Liver (tissue), 9 donors: ENCODE data around the gene ACP7. TPM values are rescaled to one million over a fixed set of nuclear protein-coding genes. Genes with fewer than 3 reads are reported as not detected.
A peak's percentile ranks its signal among the peaks of the same experiment; 100 is the strongest.

Source experiments
- DNase-seq: peaks from one replicate; pipeline ENCODE4 v3.0.0-alpha.2; 2017; ENCODE audit warnings: low spot score
- H3K27ac ChIP-seq, 2 donors: one replicate each; pipeline ENCODE4 v1.7.0; 2013; ENCODE audit warnings: inconsistent platforms in 2 of 2, low read length in 2 of 2, control low read depth in 1 of 2, low read depth in 1 of 2, mild to moderate bottlenecking in 1 of 2
- H3K27me3 ChIP-seq, 4 donors: one replicate each; pipeline versions ENCODE4 v1.6.1 to v1.7.0; 2013; ENCODE audit warnings: low read length in 3 of 4, inconsistent platforms in 1 of 4, mild to moderate bottlenecking in 1 of 4, moderate library complexity in 1 of 4; ENCODE audit not compliant: control insufficient read depth in 4 of 4, insufficient read depth in 4 of 4
- H3K36me3 ChIP-seq, 4 donors: one replicate each; pipeline versions ENCODE4 v1.6.1 to v1.7.0; 2013; ENCODE audit warnings: low read length in 3 of 4, mild to moderate bottlenecking in 3 of 4, low read depth in 1 of 4, moderate library complexity in 1 of 4; ENCODE audit not compliant: control insufficient read depth in 4 of 4, insufficient read depth in 3 of 4
- H3K4me1 ChIP-seq, 4 donors: one replicate each; pipeline versions ENCODE4 v1.6.1 to v1.7.0; 2013; ENCODE audit warnings: low read length in 3 of 4, mild to moderate bottlenecking in 3 of 4, moderate library complexity in 1 of 4; ENCODE audit not compliant: control insufficient read depth in 4 of 4, insufficient read depth in 4 of 4
- H3K4me3 ChIP-seq, 3 donors: one replicate each; pipeline versions ENCODE4 v1.6.1 to v1.7.0; 2013; ENCODE audit warnings: low read length in 3 of 3, control low read depth in 1 of 3, low read depth in 1 of 3, mild to moderate bottlenecking in 1 of 3
- H3K9ac ChIP-seq, 2 donors: one replicate each; pipeline ENCODE4 v1.7.0; 2013; ENCODE audit warnings: low read length in 2 of 2, mild to moderate bottlenecking in 2 of 2, moderate library complexity in 2 of 2, control low read depth in 1 of 2, low read depth in 1 of 2
- H3K9me3 ChIP-seq, 4 donors: one replicate each; pipeline versions ENCODE4 v1.6.1 to v1.7.0; 2013; ENCODE audit warnings: low read length in 3 of 4; ENCODE audit not compliant: control insufficient read depth in 4 of 4
- CTCF ChIP-seq: fragments of 150-350 bp; IDR thresholded peaks from 2 replicates; pipeline ENCODE4 v1.5.1; 2017; ENCODE audit warnings: improper control_type of control experiment, low read depth, low read length; ENCODE audit not compliant: missing input control
- EGR1 ChIP-seq, 2 donors: IDR thresholded peaks; 2 replicates each; pipeline ENCODE4 v1.6.1; 2016 to 2018; ENCODE audit warnings: antibody characterized with exemption in 2 of 2, low read depth in 2 of 2
- GABPA ChIP-seq, 2 donors: IDR thresholded peaks in 1 of 2; conservative IDR thresholded peaks in 1 of 2; 2 replicates each; pipeline ENCODE4 v1.6.1; 2016; ENCODE audit warnings: antibody characterized with exemption in 2 of 2, mild to moderate bottlenecking in 1 of 2, moderate library complexity in 1 of 2
- HNF4A ChIP-seq, 2 donors: conservative IDR thresholded peaks; 2 replicates each; pipeline ENCODE4 v1.6.1; 2016; ENCODE audit warnings: antibody characterized with exemption in 2 of 2, mild to moderate bottlenecking in 2 of 2
- HNF4G ChIP-seq: IDR thresholded peaks from 2 replicates; pipeline ENCODE4 v1.6.1; 2016; ENCODE audit warnings: antibody characterized with exemption
- NR2F2 ChIP-seq: IDR thresholded peaks from 2 replicates; pipeline ENCODE4 v1.6.1; 2016; ENCODE audit warnings: antibody characterized with exemption
- REST ChIP-seq: IDR thresholded peaks from 2 replicates; pipeline ENCODE4 v1.6.1; 2016; ENCODE audit warnings: antibody characterized with exemption, mild to moderate bottlenecking
- SP1 ChIP-seq: IDR thresholded peaks from 2 replicates; pipeline ENCODE4 v1.6.1; 2018; ENCODE audit warnings: antibody characterized with exemption, mild to moderate bottlenecking
- TAF1 ChIP-seq: conservative IDR thresholded peaks from 2 replicates; pipeline ENCODE4 v1.6.1; 2016; ENCODE audit warnings: antibody characterized with exemption, mild to moderate bottlenecking
- YY1 ChIP-seq: IDR thresholded peaks from 2 replicates; pipeline ENCODE4 v1.6.1; 2016; ENCODE audit warnings: antibody characterized with exemption, mild to moderate bottlenecking
- ZBTB33 ChIP-seq: IDR thresholded peaks from 2 replicates; pipeline ENCODE4 v1.6.1; 2016; ENCODE audit warnings: antibody characterized with exemption
- WGBS: extraction: QIAGEN DNeasy Blood & Tissue Kit; methylation state at CpG from one replicate; pipeline ENCODE4 v1.1.7; 2013; 5-methylcytosine and 5-hydroxymethylcytosine counted together
- polyA plus RNA-seq, 2 donors: library from polyadenylated mRNA; stranded (reverse) in 1 of 2; unstranded in 1 of 2; fragments of 200-250 nt in 1 of 2; fragments of >200 nt in 1 of 2; fragmentation: Nextera tagmentation in 1 of 2; extraction: Ambion mirVana in 1 of 2; gene quantifications; one replicate each; pipeline versions ENCODE4 v1.2.1 to v1.2.3, GENCODE V29; 2013 to 2015
- total RNA-seq, 2 donors: library from RNA; depleted of rRNA; stranded (reverse); fragments of >200 nt; gene quantifications; one replicate each; pipeline ENCODE4 v1.2.3, GENCODE V29; 2014
- donor health status: healthy.
- donor health status: healthy.
- donor health status: healthy.
- donor health status: healthy.
- donor health status: healthy.

The ACP7 gene
- total and polyA plus RNA-seq, 4 donors, result 0.05 TPM; not detected in 3

GRCh38 chr19:39131255-39131755, 47.1 kb downstream of the ACP7 start:
- Histone ChIP-seq H3K4me1 (peaks cover 17 to 60% (median 49%) of the 10 kb centered on the region in 4 donors), H3K9ac (no peak overlapping the region), H3K27me3 (no peaks in the 10 kb centered on the region), H3K9me3 (no peaks in the 10 kb centered on the region), H3K27ac (no peak overlapping the region), H3K4me3 (no peak overlapping the region), H3K36me3 (no peaks in the 10 kb centered on the region)
- no peak for DNase-seq
- WGBS, result 68% methylated on average over 18 of the region's 18 CpGs
- peak; percentile 11 for TF ChIP-seq NR2F2
- no peak for TF ChIP-seq GABPA (IDR thresholded peaks at IDR 0.05 in 1 of 2, conservative IDR thresholded peaks at IDR 0.05 in 1 of 2)

- no peak overlapping the region for H3K4me3 ChIP-seq
- no peak for DNase-seq
- H3K4me1 ChIP-seq, result peaks cover 12 to 49% (median 42%) of the 10 kb centered on the region in 4 donors
- no peak overlapping the region for H3K9ac ChIP-seq
- no peaks in the 10 kb centered on the region for H3K27me3 ChIP-seq
- WGBS, result 75% methylated on average over 20 of the region's 20 CpGs
- H3K27ac ChIP-seq, result peak overlapping the region in 1 of 2 donors; percentile 42
- H3K9me3 ChIP-seq, result no peaks in the 10 kb centered on the region
- TF ChIP-seq REST, result no peak
- TF ChIP-seq TAF1, result no peak
- no peak for TF ChIP-seq YY1
- no peak for TF ChIP-seq SP1
- no peak for TF ChIP-seq ZBTB33
- TF ChIP-seq HNF4G, result no peak
- no peak for TF ChIP-seq HNF4A (conservative IDR thresholded peaks at IDR 0.05)
- TF ChIP-seq EGR1 (IDR thresholded peaks at IDR 0.05; ENCODE audit: low read depth in 2 of 2), result no peak
- no peak for TF ChIP-seq CTCF
- no peaks in the 10 kb centered on the region for H3K36me3 ChIP-seq
Observed at GRCh38 chr19:39132344-39132969, 48.3 kb downstream of the ACP7 start.
